Panc1 (cell line): Measurements from ENCODE around the gene CASP10. TPM values are rescaled to one million over a fixed set of nuclear protein-coding genes. Genes with fewer than 3 reads are reported as not detected.

ENCODE experiments used
- ATAC-seq: fragments of 200-7000 bp; cut with Tn5 transposase; 2 replicates; pipeline ENCODE4 v1.9.1; 2020; ENCODE audit warnings: mild to moderate bottlenecking, moderate library complexity
- BruUV-seq: library from RNA; stranded (reverse); fragments of 400-500 nt; replicated peaks from 2 replicates; lab custom pipeline; 2021; lab: Mats Ljungman, UMichigan
- CTCF ChIA-PET: fragments of 300-600 bp; sonication (Branson Sonifier 250); formaldehyde crosslinking; loops from one replicate; lab custom pipeline; 2022; ENCODE audit warnings: antibody characterized with exemption; lab: Charles Lee
- POLR2A ChIA-PET: fragments of 300-600 bp; sonication (Branson Sonifier 250); formaldehyde crosslinking; loops from one replicate; lab custom pipeline; 2022; ENCODE audit warnings: antibody characterized with exemption; lab: Charles Lee
- DNase-seq: peaks from one replicate; pipeline ENCODE4 v3.0.0-alpha.2; 2010; ENCODE audit warnings: low read depth, low spot score
- H3K27ac ChIP-seq: 2 replicates; pipeline ENCODE4 v1.5.1; 2011; ENCODE audit warnings: mild to moderate bottlenecking, low read length, inconsistent platforms
- H3K27me3 ChIP-seq: fragments of 200-500 bp; sonication (Bioruptor generic); 2 replicates; pipeline ENCODE4 v1.6.0; 2014; ENCODE audit warnings: low read length, inconsistent platforms; ENCODE audit not compliant: control insufficient read depth, insufficient read depth
- H3K36me3 ChIP-seq: fragments of 200-500 bp; sonication (Bioruptor generic); 2 replicates; pipeline ENCODE4 v1.5.1; 2014; ENCODE audit warnings: inconsistent platforms, mild to moderate bottlenecking, low read length, moderate library complexity; ENCODE audit not compliant: control insufficient read depth, insufficient read depth
- H3K4me1 ChIP-seq: 2 replicates; pipeline ENCODE4 v1.5.1; 2011; ENCODE audit warnings: inconsistent platforms, mild to moderate bottlenecking, low read length, moderate library complexity; ENCODE audit not compliant: control insufficient read depth, insufficient read depth
- H3K4me3 ChIP-seq, 2 experiments: 2 replicates each; pipeline ENCODE4 v1.5.1; 2011 to 2012; ENCODE audit warnings: low read depth in 2 of 2, low read length in 2 of 2, mild to moderate bottlenecking in 2 of 2, inconsistent platforms in 1 of 2, moderate library complexity in 1 of 2
- H3K9me3 ChIP-seq: fragments of 200-500 bp; sonication (Bioruptor generic); 2 replicates; pipeline ENCODE4 v1.5.1; 2014; ENCODE audit warnings: low read depth, mild to moderate bottlenecking, inconsistent platforms, low read length, moderate library complexity; ENCODE audit not compliant: control insufficient read depth, insufficient read depth
- CTCF ChIP-seq: fragments of 450-650 bp; IDR thresholded peaks from 2 replicates; pipeline ENCODE4 v1.5.1; 2017; ENCODE audit warnings: mild to moderate bottlenecking
- POLR2AphosphoS5 ChIP-seq: IDR thresholded peaks from 2 replicates; pipeline ENCODE4 v1.6.1; 2012; ENCODE audit warnings: mild to moderate bottlenecking, low read depth, low read length, moderate library complexity
- REST ChIP-seq, 2 experiments: IDR thresholded peaks; 2 replicates each; pipeline ENCODE4 v1.6.1; 2011 to 2012; ENCODE audit warnings: low read depth in 2 of 2, control low read depth in 1 of 2, low read length in 1 of 2, mild to moderate bottlenecking in 1 of 2, moderate library complexity in 1 of 2; ENCODE audit not compliant: insufficient read depth in 1 of 2
- SIN3A ChIP-seq: IDR thresholded peaks from 2 replicates; pipeline ENCODE4 v1.6.1; 2012; ENCODE audit warnings: low read depth, mild to moderate bottlenecking, low read length, moderate library complexity, borderline replicate concordance; ENCODE audit not compliant: insufficient read depth
- TCF7L2 ChIP-seq: IDR thresholded peaks from 2 replicates; pipeline ENCODE4 v1.6.1; 2011; ENCODE audit warnings: mild to moderate bottlenecking, low read depth, low read length, inconsistent platforms
- in situ Hi-C: cut with HindIII; loops from 2 replicates; pipeline ENCODE4 v1.10.0; 2016; ENCODE audit warnings: low sequenced_read_pairs, low pct_unique_long_range_greater_than_20kb
- intact Hi-C: fragments of 100-400 bp; cut with micrococcal nuclease; formaldehyde crosslinking; loops from one replicate; pipeline ENCODE4 v1.10.0; 2022; ENCODE audit not compliant: unreplicated experiment
- total RNA-seq: library from RNA; stranded (reverse); gene quantifications from one replicate; pipeline ENCODE4 v1.2.1, GENCODE V29; 2021; ENCODE audit not compliant: unreplicated experiment

CASP10 gene
- total RNA-seq, 1 experiment from 2014 or later = 0.87 TPM

GRCh38 chr2:201197781-201198180 is 14.8 kb downstream of the CASP10 start:
- ATAC-seq (no peak), DNase-seq (no peak)
- H3K4me3 ChIP-seq = no peak overlapping the region
- in situ Hi-C loops (no loop called here), intact Hi-C loops (no loop called here)
- BruUV-seq = no TSS peak
- H3K27ac ChIP-seq = no peak overlapping the region
- CTCF ChIA-PET = no interaction called here
- POLR2A ChIA-PET = no interaction called here
- H3K36me3 ChIP-seq = no peaks in the 10 kb centered on the region
- no peaks in the 10 kb centered on the region for H3K4me1 ChIP-seq
- no peaks in the 10 kb centered on the region for H3K27me3 ChIP-seq
- TF ChIP-seq SIN3A (no peak), CTCF (no peak), POLR2AphosphoS5 (no peak), REST (IDR thresholded peaks at IDR 0.05; ENCODE audit: insufficient read depth in 1 of 2, low read depth in 2 of 2, low read length in 1 of 2) (no peak), TCF7L2 (no peak)
- H3K9me3 ChIP-seq = no peaks in the 10 kb centered on the region

GRCh38 chr2:201199847-201200246 is 16.9 kb downstream of the CASP10 start:
- H3K4me1 ChIP-seq = no peaks in the 10 kb centered on the region
- CTCF ChIA-PET = no interaction called here
- no peaks in the 10 kb centered on the region for H3K27me3 ChIP-seq
- in situ Hi-C loops = no loop called here
- no peak overlapping the region for H3K4me3 ChIP-seq
- POLR2A ChIA-PET = no interaction called here
- TF ChIP-seq CTCF (no peak), REST (IDR thresholded peaks at IDR 0.05; ENCODE audit: insufficient read depth in 1 of 2, low read depth in 2 of 2, low read length in 1 of 2) (no peak), SIN3A (no peak), POLR2AphosphoS5 (no peak), TCF7L2 (no peak)
- no TSS peak for BruUV-seq
- intact Hi-C loops = no loop called here
- ATAC-seq (no peak), DNase-seq (no peak)
- H3K36me3 ChIP-seq = no peaks in the 10 kb centered on the region
- no peaks in the 10 kb centered on the region for H3K9me3 ChIP-seq
- no peak overlapping the region for H3K27ac ChIP-seq
